Measurements from ENCODE around the gene CDS2.
A peak's percentile ranks its signal among the peaks of the same experiment; 100 is the strongest.

CDS2 gene

DNA sequence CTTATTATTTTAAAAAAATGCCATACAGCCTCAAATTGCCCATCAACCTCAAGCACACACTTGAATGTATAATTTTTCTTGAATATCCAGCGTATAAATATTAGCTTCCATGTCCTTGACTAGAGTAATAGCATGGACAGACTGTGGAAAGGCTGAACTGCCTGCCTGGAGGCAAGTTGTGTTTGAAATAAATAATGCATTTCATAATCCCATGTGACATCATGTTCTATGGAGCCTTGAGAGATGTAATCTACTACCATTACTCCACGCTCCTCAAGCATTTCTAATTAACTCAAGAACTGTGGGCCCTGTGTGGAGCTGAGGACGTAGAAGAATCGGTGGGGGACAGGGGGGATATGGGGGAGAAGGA is 94.2 kb downstream of the CDS2 start:
- TF ChIP-seq, protein P1, sequence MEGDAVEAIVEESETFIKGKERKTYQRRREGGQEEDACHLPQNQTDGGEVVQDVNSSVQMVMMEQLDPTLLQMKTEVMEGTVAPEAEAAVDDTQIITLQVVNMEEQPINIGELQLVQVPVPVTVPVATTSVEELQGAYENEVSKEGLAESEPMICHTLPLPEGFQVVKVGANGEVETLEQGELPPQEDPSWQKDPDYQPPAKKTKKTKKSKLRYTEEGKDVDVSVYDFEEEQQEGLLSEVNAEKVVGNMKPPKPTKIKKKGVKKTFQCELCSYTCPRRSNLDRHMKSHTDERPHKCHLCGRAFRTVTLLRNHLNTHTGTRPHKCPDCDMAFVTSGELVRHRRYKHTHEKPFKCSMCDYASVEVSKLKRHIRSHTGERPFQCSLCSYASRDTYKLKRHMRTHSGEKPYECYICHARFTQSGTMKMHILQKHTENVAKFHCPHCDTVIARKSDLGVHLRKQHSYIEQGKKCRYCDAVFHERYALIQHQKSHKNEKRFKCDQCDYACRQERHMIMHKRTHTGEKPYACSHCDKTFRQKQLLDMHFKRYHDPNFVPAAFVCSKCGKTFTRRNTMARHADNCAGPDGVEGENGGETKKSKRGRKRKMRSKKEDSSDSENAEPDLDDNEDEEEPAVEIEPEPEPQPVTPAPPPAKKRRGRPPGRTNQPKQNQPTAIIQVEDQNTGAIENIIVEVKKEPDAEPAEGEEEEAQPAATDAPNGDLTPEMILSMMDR (conservative IDR thresholded peaks at IDR 0.05; ENCODE audit: low read depth, low read length): no peak
- no peak overlapping the region for H3K4me3 ChIP-seq (IDR thresholded peaks at IDR 0.05; ENCODE audit: insufficient read depth, low read depth, low read length)

DNA sequence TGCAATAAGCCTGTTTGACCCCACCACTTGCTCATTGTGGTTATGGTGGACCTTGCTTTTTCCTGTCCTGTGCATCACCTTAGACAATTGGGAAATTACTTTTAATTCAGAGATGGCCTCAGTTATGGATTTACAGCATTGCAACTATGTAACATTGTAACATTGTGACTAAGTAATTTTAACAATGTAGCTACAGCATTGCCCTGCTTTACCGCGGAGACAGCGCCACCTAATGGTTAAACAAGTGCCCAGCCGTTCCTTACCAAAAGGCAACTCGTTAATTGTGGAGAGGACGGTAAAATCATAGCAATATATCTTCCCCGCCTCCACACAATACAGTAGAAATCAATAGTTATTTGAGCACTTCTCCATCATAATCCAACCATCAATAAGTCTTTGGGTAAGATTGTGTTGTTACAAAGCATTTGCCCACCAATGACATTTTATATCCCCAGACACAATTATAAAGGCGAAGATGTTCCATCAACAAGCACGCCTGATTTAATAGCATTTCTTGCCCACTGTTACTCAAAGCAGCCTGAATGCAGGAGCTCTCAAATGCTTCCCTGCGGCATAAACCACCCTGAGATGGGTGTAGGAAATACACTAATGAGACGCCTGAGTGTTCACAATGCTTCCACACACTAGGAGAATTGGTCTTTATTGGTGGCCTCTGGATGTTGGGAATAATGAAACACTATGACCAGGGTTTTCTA is 96.3 kb downstream of the CDS2 start:
- H2AFZ ChIP-seq (ENCODE audit: low read depth): no peak overlapping the region
- no peaks in the 10 kb centered on the region for H4K20me1 ChIP-seq (ENCODE audit: insufficient read depth)
- H3K36me3 ChIP-seq (ENCODE audit: insufficient read depth): no peaks in the 10 kb centered on the region
- no peak overlapping the region for H3K4me3 ChIP-seq (IDR thresholded peaks at IDR 0.05; ENCODE audit: insufficient read depth, low read depth, low read length)
- no peak overlapping the region for H3K27ac ChIP-seq
- no peaks in the 10 kb centered on the region for H3K79me2 ChIP-seq (ENCODE audit: insufficient read depth, low read depth)
- no peak overlapping the region for H3K9ac ChIP-seq
- no peaks in the 10 kb centered on the region for H3K4me1 ChIP-seq (ENCODE audit: low read depth, poor library complexity, severe bottlenecking)
- H3K4me2 ChIP-seq: no peak overlapping the region
- no peaks in the 10 kb centered on the region for H3K27me3 ChIP-seq (ENCODE audit: insufficient read depth, low read depth)
- TF ChIP-seq, protein P1 (conservative IDR thresholded peaks at IDR 0.05; ENCODE audit: low read depth, low read length): peak; percentile 82

More for the DNA sequence above, 94.2 kb downstream of the CDS2 start:
- Histone ChIP-seq H4K20me1 (ENCODE audit: insufficient read depth) (no peaks in the 10 kb centered on the region), H3K9ac (no peak overlapping the region), H3K4me2 (no peak overlapping the region), H2AFZ (ENCODE audit: low read depth) (no peak overlapping the region), H3K79me2 (ENCODE audit: insufficient read depth, low read depth) (no peaks in the 10 kb centered on the region), H3K27me3 (ENCODE audit: insufficient read depth, low read depth) (no peaks in the 10 kb centered on the region), H3K27ac (no peak overlapping the region), H3K4me1 (ENCODE audit: low read depth, poor library complexity, severe bottlenecking) (no peaks in the 10 kb centered on the region), H3K36me3 (ENCODE audit: insufficient read depth) (no peaks in the 10 kb centered on the region)

DNA sequence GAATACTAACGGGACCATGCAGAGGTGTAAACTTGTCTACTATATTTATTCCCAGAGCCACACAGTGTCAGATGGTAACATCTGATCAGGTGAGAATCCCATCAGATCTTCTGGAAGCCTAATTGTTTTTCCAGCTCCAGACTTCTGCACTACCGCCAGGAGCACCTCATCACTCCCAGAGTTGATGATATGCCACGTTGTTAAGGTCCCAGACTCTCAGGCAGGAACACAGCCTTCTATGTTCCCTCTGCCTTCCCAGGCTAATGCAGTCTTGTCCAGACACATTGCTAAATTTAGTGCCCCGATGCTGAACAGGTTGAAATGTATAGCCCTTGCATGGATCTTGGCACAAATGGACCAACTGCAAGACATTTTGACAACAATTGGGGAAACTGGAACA is 103.7 kb downstream of the CDS2 start:
- no peaks in the 10 kb centered on the region for H4K20me1 ChIP-seq (ENCODE audit: insufficient read depth)
- no peak overlapping the region for H3K9ac ChIP-seq
- H3K4me2 ChIP-seq: no peak overlapping the region
- H3K4me1 ChIP-seq (ENCODE audit: low read depth, poor library complexity, severe bottlenecking): no peaks in the 10 kb centered on the region
- H3K4me3 ChIP-seq (IDR thresholded peaks at IDR 0.05; ENCODE audit: insufficient read depth, low read depth, low read length): no peak overlapping the region
- no peak overlapping the region for H3K27ac ChIP-seq
- no peaks in the 10 kb centered on the region for H3K36me3 ChIP-seq (ENCODE audit: insufficient read depth)
- H3K79me2 ChIP-seq (ENCODE audit: insufficient read depth, low read depth): no peaks in the 10 kb centered on the region
- H3K27me3 ChIP-seq (ENCODE audit: insufficient read depth, low read depth): no peaks in the 10 kb centered on the region
- TF ChIP-seq, protein P1 (conservative IDR thresholded peaks at IDR 0.05; ENCODE audit: low read depth, low read length): no peak
- H2AFZ ChIP-seq (ENCODE audit: low read depth): no peak overlapping the region

DNA sequence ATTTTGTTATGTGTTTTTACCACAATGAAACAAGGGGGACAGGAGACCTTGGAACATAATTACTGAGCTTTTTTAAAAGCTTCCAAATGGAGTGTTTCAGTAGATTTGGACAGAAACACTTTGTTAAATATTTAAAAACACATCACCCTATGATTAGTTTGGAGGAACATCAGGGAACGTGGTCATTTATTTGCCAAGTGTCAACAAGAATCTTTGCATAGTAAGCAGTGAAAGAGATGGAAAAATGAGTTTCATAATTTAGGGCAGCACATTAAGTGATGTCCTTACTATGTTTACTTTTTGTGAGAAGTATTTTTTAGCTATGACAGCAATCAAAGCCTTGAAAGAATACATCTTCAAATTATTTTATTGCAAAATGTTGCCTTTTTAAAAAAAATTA is 107.3 kb downstream of the CDS2 start:
- Histone ChIP-seq H3K27me3 (ENCODE audit: insufficient read depth, low read depth) (no peaks in the 10 kb centered on the region), H3K4me1 (ENCODE audit: low read depth, poor library complexity, severe bottlenecking) (no peaks in the 10 kb centered on the region), H4K20me1 (ENCODE audit: insufficient read depth) (no peaks in the 10 kb centered on the region), H3K4me2 (no peak overlapping the region), H3K36me3 (ENCODE audit: insufficient read depth) (no peaks in the 10 kb centered on the region), H2AFZ (ENCODE audit: low read depth) (no peak overlapping the region), H3K9ac (no peak overlapping the region), H3K4me3 (IDR thresholded peaks at IDR 0.05; ENCODE audit: insufficient read depth, low read depth, low read length) (no peak overlapping the region), H3K79me2 (ENCODE audit: insufficient read depth, low read depth) (no peaks in the 10 kb centered on the region), H3K27ac (no peak overlapping the region)
- TF ChIP-seq, protein P1 (conservative IDR thresholded peaks at IDR 0.05; ENCODE audit: low read depth, low read length): no peak

Data from KMS-11 (cell line).